Measurements from ENCODE around the gene TRIM17. TPM values are rescaled to one million over a fixed set of nuclear protein-coding genes. Genes with fewer than 3 reads are reported as not detected.

The TRIM17 gene
- 0.14 TPM in 1 of 2 replicates, not detected in the other for polyA plus RNA-seq
- 0.49 TPM in 1 of 2 replicates, not detected in the other for polyA minus RNA-seq

GRCh38 chr1:228416217-228416933, at the start of gene TRIM17:
Gene TRIM17 (minus strand): TSS chr1:228416861. CDS start chr1:228415072, 1,789 bp downstream.
- Histone ChIP-seq H3K9me2 (ENCODE audit: insufficient read depth, low read length) (no peaks in the 10 kb centered on the region), H3K27me3 (ENCODE audit: insufficient read depth, low read depth, low read length) (peaks cover 11% of the 10 kb centered on the region), H2AFZ (ENCODE audit: low read depth, low read length) (no peak within 1 kb of the TSS), H4K20me1 (ENCODE audit: insufficient read depth) (no peaks in the 10 kb centered on the region), H3K9ac (ENCODE audit: low read length) (peak within 1 kb of the TSS; percentile 20), H3F3A (ENCODE audit: insufficient read depth, low read length, poor library complexity, severe bottlenecking) (no peaks in the 10 kb centered on the region), H3K27ac (ENCODE audit: low read length) (no peak within 1 kb of the TSS), H3K9me3 (ENCODE audit: low read length) (no peaks in the 10 kb centered on the region), H3K4me3 (ENCODE audit: low read length) (peak within 1 kb of the TSS; percentile 59), H3K4me2 (ENCODE audit: low read length) (no peak within 1 kb of the TSS), H3K79me2 (replicated peaks; ENCODE audit: insufficient read depth, low read length) (no peaks in the 10 kb centered on the region), H3K36me3 (ENCODE audit: insufficient read depth, low read length) (no peaks in the 10 kb centered on the region)
- TF ChIP-seq POLR2AphosphoS5 (IDR thresholded peaks at IDR 0.05) (no peak), CTCF (IDR thresholded peaks at IDR 0.05; ENCODE audit: poor library complexity, severe bottlenecking) (peak; percentile 41)

GRCh38 chr1:228465571-228466146, 49.0 kb upstream of the TRIM17 start:
- no peaks in the 10 kb centered on the region for H4K20me1 ChIP-seq (ENCODE audit: insufficient read depth)
- H3K36me3 ChIP-seq (ENCODE audit: insufficient read depth, low read length): no peaks in the 10 kb centered on the region
- peak overlapping the region; percentile 85 for H3K9ac ChIP-seq (ENCODE audit: low read length)
- H2AFZ ChIP-seq (ENCODE audit: low read depth, low read length): peak overlapping the region; percentile 47
- no peaks in the 10 kb centered on the region for H3K27me3 ChIP-seq (ENCODE audit: insufficient read depth, low read depth, low read length)
- TF ChIP-seq POLR2AphosphoS5 (IDR thresholded peaks at IDR 0.05) (peak; percentile 9), TAF1 (IDR thresholded peaks at IDR 0.05; ENCODE audit: low read depth) (no peak)
- peaks cover 16% of the 10 kb centered on the region for H3K79me2 ChIP-seq (replicated peaks; ENCODE audit: insufficient read depth, low read length)
- H3K9me2 ChIP-seq (ENCODE audit: insufficient read depth, low read length): no peaks in the 10 kb centered on the region
- H3K9me3 ChIP-seq (ENCODE audit: low read length): no peaks in the 10 kb centered on the region
- H3K4me2 ChIP-seq (ENCODE audit: low read length): peak overlapping the region; percentile 83
- H3F3A ChIP-seq (ENCODE audit: insufficient read depth, low read length, poor library complexity, severe bottlenecking): no peaks in the 10 kb centered on the region
- H3K4me3 ChIP-seq (ENCODE audit: low read length): peak overlapping the region; percentile 78
- peak overlapping the region; percentile 96 for H3K27ac ChIP-seq (ENCODE audit: low read length)

GRCh38 chr1:228465141-228465540, 48.5 kb upstream of the TRIM17 start:
- peak overlapping the region; percentile 96 for H3K27ac ChIP-seq (ENCODE audit: low read length)

More at GRCh38 chr1:228465141-228465540, 48.5 kb upstream of the TRIM17 start:
- H3K4me3 ChIP-seq (ENCODE audit: low read length): peak overlapping the region; percentile 78
- peaks cover 21% of the 10 kb centered on the region for H3K79me2 ChIP-seq (replicated peaks; ENCODE audit: insufficient read depth, low read length)
- no peaks in the 10 kb centered on the region for H3K27me3 ChIP-seq (ENCODE audit: insufficient read depth, low read depth, low read length)
- no peaks in the 10 kb centered on the region for H4K20me1 ChIP-seq (ENCODE audit: insufficient read depth)
- no peaks in the 10 kb centered on the region for H3F3A ChIP-seq (ENCODE audit: insufficient read depth, low read length, poor library complexity, severe bottlenecking)
- H3K4me2 ChIP-seq (ENCODE audit: low read length): peak overlapping the region; percentile 83
- H3K9ac ChIP-seq (ENCODE audit: low read length): peak overlapping the region; percentile 85
- no peaks in the 10 kb centered on the region for H3K9me3 ChIP-seq (ENCODE audit: low read length)
- TF ChIP-seq TAF1 (IDR thresholded peaks at IDR 0.05; ENCODE audit: low read depth) (no peak), CTCF (IDR thresholded peaks at IDR 0.05; ENCODE audit: poor library complexity, severe bottlenecking) (no peak), REST (IDR thresholded peaks at IDR 0.05; ENCODE audit: borderline replicate concordance) (no peak), EZH2 (IDR thresholded peaks at IDR 0.05; ENCODE audit: borderline replicate concordance, insufficient read depth, low read length, poor library complexity, severe bottlenecking) (no peak), SMC3 (conservative IDR thresholded peaks at IDR 0.05; ENCODE audit: poor library complexity) (no peak), POLR2AphosphoS5 (IDR thresholded peaks at IDR 0.05) (no peak), MXI1 (conservative IDR thresholded peaks at IDR 0.05; ENCODE audit: poor library complexity, severe bottlenecking) (no peak), EP300 (conservative IDR thresholded peaks at IDR 0.05; ENCODE audit: poor library complexity, severe bottlenecking) (no peak), RAD21 (conservative IDR thresholded peaks at IDR 0.05) (no peak)
- peak overlapping the region; percentile 47 for H2AFZ ChIP-seq (ENCODE audit: low read depth, low read length)
- no peaks in the 10 kb centered on the region for H3K9me2 ChIP-seq (ENCODE audit: insufficient read depth, low read length)
- H3K36me3 ChIP-seq (ENCODE audit: insufficient read depth, low read length): no peaks in the 10 kb centered on the region
